ENCODE measurements around the gene SSNA1. TPM values are rescaled to one million over a fixed set of nuclear protein-coding genes. Genes with fewer than 3 reads are reported as not detected.

SSNA1 gene
- total RNA-seq, 3 donors from 2014 or later = 75.0 to 92.8 (median 82.7) TPM

- Histone ChIP-seq H3K27ac (no peak overlapping the region), H3K36me3 (peaks cover 4% of the 10 kb centered on the region), H3K4me3 (no peak overlapping the region), H3K4me1 (no peaks in the 10 kb centered on the region), H3K9me3 (no peaks in the 10 kb centered on the region), H3K27me3 (no peaks in the 10 kb centered on the region)
- DNase-seq (ENCODE audit: low spot score in 2 of 2) = no peak
- intact Hi-C loops (cut with DNase I; ENCODE audit: low total_unique reads) = no loop called here
- no peak for TF ChIP-seq POLR2A (IDR thresholded peaks at IDR 0.05)
- TF ChIP-seq, protein P1, sequence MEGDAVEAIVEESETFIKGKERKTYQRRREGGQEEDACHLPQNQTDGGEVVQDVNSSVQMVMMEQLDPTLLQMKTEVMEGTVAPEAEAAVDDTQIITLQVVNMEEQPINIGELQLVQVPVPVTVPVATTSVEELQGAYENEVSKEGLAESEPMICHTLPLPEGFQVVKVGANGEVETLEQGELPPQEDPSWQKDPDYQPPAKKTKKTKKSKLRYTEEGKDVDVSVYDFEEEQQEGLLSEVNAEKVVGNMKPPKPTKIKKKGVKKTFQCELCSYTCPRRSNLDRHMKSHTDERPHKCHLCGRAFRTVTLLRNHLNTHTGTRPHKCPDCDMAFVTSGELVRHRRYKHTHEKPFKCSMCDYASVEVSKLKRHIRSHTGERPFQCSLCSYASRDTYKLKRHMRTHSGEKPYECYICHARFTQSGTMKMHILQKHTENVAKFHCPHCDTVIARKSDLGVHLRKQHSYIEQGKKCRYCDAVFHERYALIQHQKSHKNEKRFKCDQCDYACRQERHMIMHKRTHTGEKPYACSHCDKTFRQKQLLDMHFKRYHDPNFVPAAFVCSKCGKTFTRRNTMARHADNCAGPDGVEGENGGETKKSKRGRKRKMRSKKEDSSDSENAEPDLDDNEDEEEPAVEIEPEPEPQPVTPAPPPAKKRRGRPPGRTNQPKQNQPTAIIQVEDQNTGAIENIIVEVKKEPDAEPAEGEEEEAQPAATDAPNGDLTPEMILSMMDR (IDR thresholded peaks at IDR 0.05) = no peak
- no peak for TF ChIP-seq POLR2AphosphoS5 (IDR thresholded peaks at IDR 0.05)
These were observed 9.4 kb upstream of the SSNA1 start for GRCh38 chr9:137178939-137179630.

DNA sequence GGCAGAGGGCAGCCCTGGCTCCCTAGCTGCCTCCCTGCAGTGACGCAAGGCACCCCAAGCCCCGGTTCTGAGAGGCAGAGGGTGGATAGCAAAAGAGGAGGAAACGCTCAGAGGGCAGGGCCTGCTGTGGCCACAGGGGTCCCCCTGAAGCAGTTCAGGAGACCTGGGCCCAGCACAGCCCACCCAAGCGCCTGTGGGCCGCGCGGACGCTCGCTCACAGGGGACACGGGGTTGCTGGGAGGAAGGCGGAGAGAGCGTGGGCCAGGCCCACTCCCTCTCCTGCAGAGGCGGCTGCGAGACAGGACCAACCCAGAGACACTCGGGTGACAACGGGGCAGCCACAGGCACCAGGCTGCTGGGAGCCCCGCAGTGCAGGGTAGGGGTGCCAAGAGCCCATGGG lies 8.7 kb upstream of the SSNA1 start:
- peaks cover 4% of the 10 kb centered on the region for H3K36me3 ChIP-seq
- intact Hi-C loops (cut with DNase I; ENCODE audit: low total_unique reads) = no loop called here

DNA sequence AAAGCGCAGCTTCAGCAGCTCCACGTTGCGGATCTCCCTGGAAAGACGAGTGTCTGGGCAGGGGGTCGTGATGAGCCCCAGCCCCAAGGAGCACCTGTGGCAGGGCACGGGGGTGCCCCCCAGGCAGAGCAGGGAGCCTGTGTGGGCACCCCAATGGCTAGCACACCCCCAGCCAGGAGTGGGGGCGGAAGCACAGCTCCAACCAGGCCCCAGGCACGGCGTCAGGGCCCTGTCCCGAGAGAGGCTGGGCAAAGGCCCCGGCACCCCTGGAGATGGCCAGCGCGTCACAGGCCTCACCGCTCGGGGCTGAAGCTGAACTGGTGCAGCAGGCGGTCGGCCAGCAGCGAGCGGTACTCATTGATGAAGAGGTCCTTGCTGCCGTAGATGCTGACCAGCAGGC lies 8.0 kb upstream of the SSNA1 start:
- intact Hi-C loops (cut with DNase I; ENCODE audit: low total_unique reads) = no loop called here
- H3K9me3 ChIP-seq = no peaks in the 10 kb centered on the region
- H3K4me3 ChIP-seq = no peak overlapping the region
- H3K4me1 ChIP-seq = no peaks in the 10 kb centered on the region
- no peaks in the 10 kb centered on the region for H3K27me3 ChIP-seq
- H3K36me3 ChIP-seq = peaks cover 4% of the 10 kb centered on the region
- H3K27ac ChIP-seq = no peak overlapping the region
- TF ChIP-seq, protein P1 (IDR thresholded peaks at IDR 0.05) = no peak
- TF ChIP-seq POLR2A (IDR thresholded peaks at IDR 0.05) = no peak
- TF ChIP-seq POLR2AphosphoS5 (IDR thresholded peaks at IDR 0.05) = no peak
- DNase-seq (ENCODE audit: low spot score in 2 of 2) = no peak

More for the DNA sequence above, 8.7 kb upstream of the SSNA1 start:
- no peak for TF ChIP-seq POLR2AphosphoS5 (IDR thresholded peaks at IDR 0.05)
- TF ChIP-seq POLR2A (IDR thresholded peaks at IDR 0.05) = no peak
- Histone ChIP-seq H3K4me1 (no peaks in the 10 kb centered on the region), H3K9me3 (no peaks in the 10 kb centered on the region), H3K4me3 (no peak overlapping the region), H3K27me3 (no peaks in the 10 kb centered on the region), H3K27ac (no peak overlapping the region)
- DNase-seq (ENCODE audit: low spot score in 2 of 2) = no peak

- Histone ChIP-seq H3K27ac (no peak overlapping the region), H3K27me3 (no peaks in the 10 kb centered on the region), H3K4me3 (no peak overlapping the region), H3K9me3 (no peaks in the 10 kb centered on the region), H3K4me1 (peaks cover 4% of the 10 kb centered on the region in 2 donors), H3K36me3 (peaks cover 4% of the 10 kb centered on the region)
- no peak for TF ChIP-seq POLR2AphosphoS5 (IDR thresholded peaks at IDR 0.05)
- TF ChIP-seq POLR2A (IDR thresholded peaks at IDR 0.05) = no peak
- TF ChIP-seq, protein P1 (IDR thresholded peaks at IDR 0.05) = no peak
- no peak for DNase-seq (ENCODE audit: low spot score in 2 of 2)
- intact Hi-C loops (cut with DNase I; ENCODE audit: low total_unique reads) = no loop called here
These were observed 6.8 kb upstream of the SSNA1 start for GRCh38 chr9:137181680-137182079.

GRCh38 chr9:137182836-137183235 lies 5.6 kb upstream of the SSNA1 start:
- H3K27ac ChIP-seq = no peak overlapping the region
- peaks cover 14 to 15% of the 10 kb centered on the region in 2 donors for H3K4me1 ChIP-seq
- intact Hi-C loops (cut with DNase I; ENCODE audit: low total_unique reads) = no loop called here
- TF ChIP-seq, protein P1 (IDR thresholded peaks at IDR 0.05) = no peak
- TF ChIP-seq POLR2AphosphoS5 (IDR thresholded peaks at IDR 0.05) (no peak), POLR2A (IDR thresholded peaks at IDR 0.05) (no peak)
- no peak overlapping the region for H3K4me3 ChIP-seq
- H3K36me3 ChIP-seq = peaks cover 4% of the 10 kb centered on the region
- no peaks in the 10 kb centered on the region for H3K27me3 ChIP-seq
- no peaks in the 10 kb centered on the region for H3K9me3 ChIP-seq
- no peak for DNase-seq (ENCODE audit: low spot score in 2 of 2)

Measured in breast epithelium (tissue), 4 donors.